UCSD-AML1 (cell line): Measurements from ENCODE around the gene MED26.
A peak's percentile ranks its signal among the peaks of the same experiment; 100 is the strongest.

Experiments
- DNase-seq: peaks from one replicate; lab custom pipeline; 2025; ENCODE audit not compliant: unreplicated experiment; lab: John Stamatoyannopoulos, UW

MED26 gene

DNA sequence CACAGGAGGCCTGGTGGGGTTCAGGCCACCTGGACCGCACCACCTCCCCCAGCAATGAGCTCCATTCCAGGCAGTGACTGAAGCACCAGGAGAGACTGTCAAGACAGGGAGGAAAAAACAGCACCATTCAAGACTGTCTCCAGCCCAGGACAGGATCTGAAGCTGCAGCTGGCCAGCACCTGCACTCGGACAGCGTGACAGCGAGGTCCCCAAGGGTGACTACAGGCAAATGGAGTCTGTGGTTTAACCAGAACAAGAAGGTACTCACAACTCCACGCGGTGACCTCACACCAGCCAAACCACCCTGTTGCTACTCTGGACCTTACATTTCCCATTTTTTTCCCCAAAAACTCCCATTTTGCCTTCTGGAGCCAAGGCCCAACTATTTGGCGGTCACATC is 9.8 kb downstream of the MED26 start:
- no peak for DNase-seq

DNA sequence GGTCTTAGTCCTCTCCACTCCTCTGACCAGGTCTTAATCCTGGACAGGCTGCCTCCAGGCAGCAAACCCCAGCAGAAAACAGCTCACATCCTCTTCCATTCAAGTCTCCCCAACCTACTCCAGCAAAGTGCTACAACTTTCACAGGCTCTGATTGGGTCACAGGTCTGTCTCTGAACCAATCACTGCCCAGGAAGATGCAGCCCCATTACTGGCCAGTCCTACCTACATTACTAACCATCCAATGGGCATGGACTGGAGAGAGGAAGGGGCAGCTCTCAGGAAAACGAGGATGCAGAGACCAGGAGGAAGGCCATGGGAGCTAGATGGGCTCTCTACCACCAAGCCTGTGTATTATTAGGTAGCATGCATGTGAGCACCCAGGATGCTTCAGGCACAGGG is 12.2 kb downstream of the MED26 start:
- no peak for DNase-seq

DNA sequence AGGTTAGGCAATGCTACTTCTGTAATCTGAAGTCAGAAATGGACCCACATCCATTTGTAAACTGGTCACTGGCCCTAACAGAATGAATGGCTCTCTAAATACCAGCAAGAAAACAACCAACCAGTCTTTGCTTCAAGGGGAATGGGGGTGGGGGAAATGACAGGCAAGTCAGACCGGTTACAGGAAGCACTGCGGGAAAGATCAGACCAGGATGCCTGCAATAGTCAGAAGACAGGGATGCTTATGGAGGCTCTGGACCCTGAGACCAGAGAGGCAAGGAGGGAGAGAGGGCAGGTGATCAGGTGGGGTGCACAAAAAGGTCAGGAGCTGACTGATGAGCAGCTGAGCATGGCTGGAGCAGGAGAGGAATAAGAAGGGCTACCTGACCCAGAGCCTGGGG is 13.1 kb downstream of the MED26 start:
- no peak for DNase-seq

DNA sequence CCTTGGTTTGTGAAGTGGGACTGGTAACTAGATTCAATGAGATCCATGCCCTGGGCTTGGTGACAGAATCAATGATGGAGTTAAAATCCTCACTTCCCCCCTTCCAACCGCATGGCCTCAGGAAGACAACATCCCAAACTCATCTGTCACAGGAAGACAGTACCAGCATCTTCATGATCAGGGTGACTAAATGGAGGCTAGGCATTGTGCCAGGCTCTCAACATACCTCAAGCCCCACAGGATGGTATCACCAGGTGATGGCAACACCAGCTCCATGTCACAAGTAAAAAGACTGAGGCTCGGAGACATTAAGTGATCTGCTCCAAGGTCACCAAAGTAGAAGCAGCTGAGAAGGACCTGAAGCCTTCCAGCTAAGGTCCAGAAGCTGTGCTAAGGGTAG is 14.2 kb downstream of the MED26 start:
- DNase-seq, result no peak

DNA sequence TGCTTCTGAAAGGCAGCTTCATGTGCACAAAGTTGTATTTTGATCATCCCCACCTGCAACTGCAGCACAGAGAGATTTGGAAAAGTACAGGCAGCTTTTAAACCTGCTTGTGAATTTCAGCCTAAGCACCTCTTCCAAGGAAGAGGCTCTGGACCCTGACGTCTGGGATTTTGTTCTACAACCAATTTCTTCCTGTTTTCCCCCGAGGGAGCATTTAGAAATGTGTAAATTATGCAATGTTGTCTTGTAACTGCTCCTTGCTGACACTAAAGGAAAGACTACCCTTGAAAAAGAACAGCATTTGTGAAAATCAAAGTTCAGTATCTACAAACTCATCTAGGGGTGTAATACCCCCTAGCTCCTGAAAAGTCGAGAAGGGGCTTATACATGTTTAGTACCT is 15.4 kb downstream of the MED26 start:
- no peak for DNase-seq

DNA sequence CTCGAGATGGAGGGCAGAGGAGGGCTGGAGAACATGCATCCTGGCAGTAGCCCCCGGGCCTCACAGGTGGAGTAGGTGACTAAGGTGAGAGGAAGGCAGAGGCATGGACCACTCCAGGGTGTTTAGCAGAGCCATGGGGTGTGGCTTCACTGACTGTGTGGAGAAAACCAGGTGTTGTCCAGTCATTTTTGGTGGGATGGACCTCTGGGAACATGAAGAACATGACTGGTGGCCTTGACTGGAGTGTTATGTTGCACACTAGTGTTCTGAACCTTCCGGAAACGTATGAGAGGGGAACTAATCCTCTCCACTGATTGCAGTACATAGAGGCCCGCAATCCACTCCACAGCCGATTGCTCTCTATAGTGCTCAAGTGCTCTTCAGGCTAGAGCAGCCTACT is 16.9 kb downstream of the MED26 start:
- no peak for DNase-seq

DNA sequence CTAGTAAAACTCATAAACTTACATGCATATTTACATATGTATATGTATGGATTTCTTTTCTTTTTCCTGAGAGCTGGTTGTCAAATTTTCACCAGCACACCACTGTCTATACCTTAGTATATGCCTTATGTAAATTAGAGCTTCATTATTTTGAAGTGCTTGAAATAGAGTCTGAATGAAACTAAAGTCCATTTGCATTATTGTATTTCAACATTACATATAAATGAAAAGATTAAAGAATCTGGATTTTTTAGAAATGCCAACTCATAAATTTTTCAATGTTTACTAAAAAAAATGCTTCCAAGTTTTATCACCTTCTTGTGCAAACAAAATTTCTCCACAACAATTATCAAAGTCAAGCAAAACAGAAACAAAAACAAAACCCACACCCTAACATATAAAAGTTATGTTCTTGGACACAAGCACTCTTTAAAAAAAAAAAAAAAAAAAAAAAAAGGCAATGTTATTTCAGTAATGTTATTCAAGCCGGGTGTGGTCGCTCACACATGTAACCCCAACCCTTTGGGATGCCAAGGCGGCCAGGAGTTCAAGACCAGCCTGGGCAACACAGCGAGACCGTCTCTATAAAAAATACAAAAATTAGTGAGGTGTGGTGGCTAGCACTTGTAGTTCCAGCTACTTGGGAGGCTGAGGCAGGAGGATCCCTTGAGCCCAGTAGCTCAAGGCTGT is 18.3 kb downstream of the MED26 start:
- DNase-seq, result no peak

DNA sequence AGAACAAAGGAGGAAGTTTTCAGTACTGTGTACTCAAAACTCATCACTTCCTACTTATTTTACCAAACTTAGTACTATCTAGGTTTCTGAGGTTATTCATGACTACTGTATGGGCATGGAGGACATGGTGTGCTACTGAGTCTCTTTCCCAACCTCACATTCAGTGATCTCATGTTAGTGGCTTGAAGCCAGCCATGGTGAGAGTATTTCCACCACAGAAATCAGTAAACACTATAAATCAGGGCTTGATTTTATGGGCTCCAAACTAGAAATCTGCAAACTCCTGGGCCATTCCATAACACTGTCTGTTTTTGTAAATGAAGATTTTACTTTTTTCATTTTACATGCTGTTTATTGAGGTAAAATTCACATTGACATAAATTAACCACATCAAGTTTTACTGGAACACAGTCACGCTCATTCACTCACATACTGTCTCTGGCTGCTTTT is 19.7 kb downstream of the MED26 start:
- DNase-seq, result no peak

DNA sequence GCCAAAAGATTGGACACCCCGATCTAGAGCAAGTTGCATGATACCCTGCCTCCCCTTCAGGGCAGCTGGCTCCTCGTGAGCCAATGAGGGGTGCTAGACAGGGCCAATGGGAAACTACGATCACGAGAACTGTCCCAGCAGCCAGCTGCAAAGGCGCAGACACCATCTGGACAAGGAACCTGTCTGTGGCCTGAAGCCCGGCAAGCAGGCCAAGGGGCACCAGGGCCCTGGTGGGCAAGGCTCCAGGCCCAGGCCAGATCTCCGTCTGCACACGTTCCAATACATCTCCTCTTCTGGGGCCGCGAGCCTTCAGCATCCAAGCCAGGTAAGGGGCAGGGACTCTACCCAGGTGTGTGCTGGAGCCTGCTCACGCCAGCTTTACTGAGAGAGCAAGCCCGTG is 20.2 kb downstream of the MED26 start:
- DNase-seq, result no peak

DNA sequence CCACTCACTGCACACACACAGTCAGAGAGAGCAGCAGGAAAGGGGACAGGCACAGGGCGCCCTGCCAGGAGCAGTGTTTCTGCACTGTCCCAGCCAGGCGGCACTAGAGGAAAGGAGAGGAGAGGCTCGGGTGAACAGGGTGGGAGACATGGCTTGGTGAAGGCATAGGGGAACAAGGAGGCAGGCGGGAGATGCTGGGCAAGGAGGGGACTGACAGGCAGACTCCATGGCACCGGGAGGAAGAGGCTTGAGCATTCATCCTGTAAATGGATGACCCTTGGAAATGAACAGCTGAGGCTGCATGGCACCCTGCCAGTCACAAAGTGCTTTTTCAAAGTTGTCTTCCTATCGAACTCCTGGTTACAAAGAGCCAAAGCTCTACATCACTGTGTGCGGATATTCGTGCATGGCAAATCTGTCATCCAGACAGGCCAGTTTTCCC is 22.4 kb downstream of the MED26 start:
- DNase-seq, result no peak

DNA sequence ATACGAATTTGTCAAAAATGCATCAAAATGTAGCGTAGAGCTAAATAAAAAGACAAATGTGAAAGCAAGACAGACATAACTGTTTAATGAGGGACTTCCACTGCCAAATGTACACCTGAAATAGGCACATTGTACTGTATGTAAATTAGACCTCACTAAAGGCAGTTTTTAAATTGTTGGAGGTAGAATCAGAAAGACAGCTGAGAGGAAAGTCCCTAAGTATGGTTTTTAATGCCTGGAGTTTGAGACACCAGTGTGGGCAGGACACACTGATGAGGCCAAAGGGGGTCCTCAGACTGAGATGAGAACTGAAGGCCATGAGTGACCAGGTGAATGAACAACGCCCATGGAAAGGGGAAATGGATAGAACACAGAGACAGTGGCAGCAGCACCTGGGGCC is 22.9 kb downstream of the MED26 start:
- no peak for DNase-seq

DNA sequence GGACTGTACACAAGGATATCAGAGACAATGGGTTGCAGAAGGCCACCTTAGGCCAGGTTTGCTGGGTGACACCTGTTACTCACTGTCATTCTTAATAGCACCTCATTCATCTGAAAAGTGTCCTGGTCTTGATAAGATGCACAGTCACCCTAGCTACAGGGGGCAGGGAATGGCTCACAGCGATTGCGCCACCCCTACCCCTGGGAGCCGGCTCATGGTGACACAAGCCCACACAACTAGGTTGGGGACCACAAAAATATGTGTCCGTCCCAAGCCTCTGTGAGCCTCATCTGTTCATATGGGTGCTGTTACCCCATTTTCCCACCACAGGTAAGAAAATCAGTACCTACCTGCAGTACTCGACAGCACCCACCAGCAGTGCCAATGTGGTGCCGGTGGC is 23.4 kb downstream of the MED26 start:
- no peak for DNase-seq

DNA sequence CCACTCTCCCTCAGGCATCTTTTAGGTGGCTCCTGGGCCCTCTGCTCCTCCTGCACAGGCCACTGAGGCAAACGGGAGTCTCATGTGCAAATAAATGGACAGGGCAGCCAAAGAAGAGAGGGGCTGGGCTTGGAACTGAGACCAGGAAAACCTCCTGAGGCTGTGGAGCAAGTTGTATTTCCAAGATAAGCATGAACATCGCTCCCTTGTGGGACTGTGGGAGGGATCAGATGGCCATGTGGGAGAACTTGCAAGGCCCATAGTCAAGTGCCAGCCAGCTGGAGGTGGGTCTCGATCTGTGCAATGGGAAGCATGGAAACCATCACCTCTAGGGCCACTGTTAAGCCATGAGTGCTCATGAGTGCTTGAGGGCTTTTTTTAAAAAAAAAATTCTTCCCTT is 24.9 kb downstream of the MED26 start:
- DNase-seq, result no peak

DNA sequence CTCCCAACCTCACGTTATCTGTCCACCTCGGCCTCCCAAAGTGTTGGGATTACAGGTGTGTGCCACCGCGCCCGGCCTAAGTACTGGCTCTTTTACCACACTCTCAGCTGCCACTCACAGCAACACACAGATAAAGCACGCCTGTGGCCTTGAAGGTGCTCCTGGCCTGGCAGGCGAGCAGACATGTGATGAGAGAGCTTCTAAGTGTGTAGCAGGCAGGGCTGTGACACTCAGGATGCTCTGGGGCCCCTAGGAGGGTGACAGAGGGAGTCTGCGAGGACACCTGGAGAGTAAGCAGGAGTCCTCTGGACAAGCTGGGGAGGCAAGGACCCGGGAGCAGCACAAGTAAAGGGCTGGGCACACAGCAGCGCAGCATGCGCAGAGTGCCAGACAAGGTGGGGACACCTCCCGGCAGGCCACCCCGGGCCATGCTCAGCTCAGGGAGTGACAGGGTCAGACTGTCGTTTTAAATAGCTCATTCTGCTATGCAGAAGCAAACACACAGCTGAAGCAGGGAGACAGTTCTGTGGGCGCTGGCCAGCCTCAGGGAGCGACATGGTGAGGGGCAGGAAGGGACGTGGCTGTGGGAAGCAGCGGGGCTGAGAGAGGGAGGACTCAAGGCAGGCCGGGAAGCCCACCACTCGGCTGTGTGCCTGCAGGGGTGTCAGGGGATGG is 26.5 kb downstream of the MED26 start:
- no peak for DNase-seq

DNA sequence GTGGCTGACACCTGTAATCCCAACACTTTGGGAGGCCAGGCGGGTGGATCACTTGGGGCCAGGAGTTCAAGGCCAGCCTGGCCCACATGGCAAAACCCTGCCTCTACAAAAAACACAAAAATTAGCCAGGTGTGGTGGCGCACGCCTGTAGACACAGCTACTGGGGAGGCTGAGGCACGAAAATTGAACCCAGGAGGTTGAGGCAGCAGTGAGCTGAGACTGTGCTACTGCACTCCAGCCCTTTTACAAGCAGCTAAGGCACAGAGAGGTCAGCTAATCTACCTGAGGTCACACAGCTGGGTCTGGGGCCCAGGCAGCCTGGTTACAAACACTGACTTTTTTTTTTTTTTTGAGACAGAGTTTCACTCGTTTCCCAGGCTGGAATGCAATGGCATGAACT is 27.2 kb downstream of the MED26 start:
- DNase-seq, result no peak

DNA sequence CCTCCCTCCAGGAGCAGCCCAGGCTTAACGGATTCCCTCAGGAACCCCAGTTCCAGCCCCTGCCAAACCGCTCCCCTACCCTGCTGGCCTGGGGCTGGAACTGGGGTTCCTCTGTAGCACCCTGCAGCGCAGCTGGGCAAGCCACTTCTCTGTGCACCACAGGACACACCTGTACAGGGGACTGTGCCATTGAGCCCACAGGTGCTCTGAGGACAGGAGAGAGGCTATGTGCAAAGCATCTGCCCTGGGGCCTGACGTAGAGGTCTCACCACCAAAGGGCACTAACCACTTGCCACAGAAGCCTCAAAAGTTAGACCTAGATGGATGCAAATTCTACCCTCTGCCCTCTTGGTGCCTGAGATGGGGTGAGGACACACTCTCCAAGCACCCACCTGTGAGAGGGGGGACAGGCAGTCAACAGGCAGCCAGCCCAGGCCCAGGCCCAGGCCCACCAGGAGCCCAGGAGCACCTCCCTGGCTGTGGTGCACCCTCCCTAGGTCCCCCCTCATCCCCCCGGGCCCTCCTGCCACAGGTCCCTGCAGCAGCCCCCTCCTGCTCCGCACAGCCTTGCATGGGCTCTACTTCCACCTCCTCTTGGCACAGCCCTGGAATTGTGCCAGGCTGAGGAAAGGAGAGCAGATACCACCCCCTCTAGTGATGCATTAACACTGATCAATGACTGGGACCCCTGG is 28.2 kb downstream of the MED26 start:
- DNase-seq, result no peak

DNA sequence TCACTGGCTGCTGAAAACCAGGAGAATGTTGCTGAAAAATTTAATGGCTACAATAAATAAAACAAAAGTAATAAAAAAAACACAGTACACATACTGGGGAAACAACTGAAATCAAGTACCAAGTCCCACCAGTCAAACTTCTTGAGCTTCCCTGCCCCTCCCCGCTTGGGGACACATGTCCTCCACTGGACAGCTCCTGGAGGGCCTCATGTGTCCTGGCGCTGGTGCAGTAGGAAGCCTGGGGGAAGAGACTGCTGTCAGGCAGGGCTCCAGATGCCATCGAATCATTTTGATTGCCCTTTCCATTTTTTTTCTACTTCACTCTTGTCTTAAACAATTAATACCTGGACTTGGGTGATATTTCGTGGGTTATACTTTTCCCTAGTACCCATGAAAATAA is 29.2 kb downstream of the MED26 start:
- no peak for DNase-seq

DNA sequence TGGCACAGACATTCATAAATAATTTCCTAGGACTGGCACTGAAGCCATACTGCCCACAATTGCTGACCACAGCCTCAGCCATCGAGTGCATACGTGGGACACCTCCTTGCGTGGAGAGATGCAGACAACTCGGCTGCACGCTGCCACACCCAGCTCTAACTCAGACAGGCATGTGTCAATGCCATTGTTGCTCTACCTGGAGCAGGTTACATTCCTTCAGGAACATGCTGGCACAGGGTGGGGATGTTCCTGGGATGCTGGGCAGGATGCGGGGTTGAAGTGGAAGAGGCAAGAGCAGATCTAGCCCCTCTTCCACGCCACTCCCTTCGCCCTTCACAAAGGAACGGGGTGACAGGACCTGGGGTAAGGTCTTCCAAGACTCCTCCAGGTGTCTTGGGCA is 31.6 kb downstream of the MED26 start:
- no peak for DNase-seq

DNA sequence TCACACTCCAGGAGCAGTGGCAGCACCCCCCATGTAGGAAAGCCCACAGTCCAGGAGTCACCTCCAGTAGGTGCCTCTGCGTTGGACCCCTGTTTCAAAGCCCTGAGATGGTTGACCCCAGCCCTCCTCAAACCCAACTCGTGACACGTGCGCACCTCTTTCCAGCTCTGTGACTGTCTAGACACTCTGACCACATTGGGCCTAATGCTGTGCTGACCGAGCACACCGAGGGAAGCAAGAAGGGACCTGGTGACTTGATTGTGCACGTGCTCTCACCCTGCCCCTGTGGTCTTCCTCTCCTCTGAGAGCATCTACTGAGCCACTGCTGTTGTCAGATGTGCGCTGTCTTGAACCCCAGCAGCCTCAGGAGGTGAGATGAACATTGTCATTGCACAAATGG is 32.9 kb downstream of the MED26 start:
- peak; percentile 31 for DNase-seq

DNA sequence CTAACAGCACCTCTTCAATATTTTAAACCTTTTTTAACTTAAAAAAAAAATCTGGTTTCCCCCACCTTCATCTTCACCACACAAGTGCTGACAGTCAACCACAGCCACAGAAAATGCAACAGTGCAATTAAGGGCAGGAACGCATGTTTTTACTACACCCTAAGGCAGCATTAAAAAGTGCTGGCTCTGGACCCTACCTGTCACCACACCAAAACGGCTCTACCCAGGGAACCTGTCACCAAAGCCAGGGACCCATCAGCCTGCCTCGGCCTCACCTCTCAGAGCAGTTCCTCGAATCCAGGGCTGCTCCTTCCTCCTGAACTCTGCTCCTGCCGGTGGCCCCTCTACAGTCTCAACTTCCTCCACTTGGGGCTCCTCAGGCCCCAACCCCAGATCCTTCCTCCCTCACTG is 33.3 kb downstream of the MED26 start:
- DNase-seq, result no peak

DNA sequence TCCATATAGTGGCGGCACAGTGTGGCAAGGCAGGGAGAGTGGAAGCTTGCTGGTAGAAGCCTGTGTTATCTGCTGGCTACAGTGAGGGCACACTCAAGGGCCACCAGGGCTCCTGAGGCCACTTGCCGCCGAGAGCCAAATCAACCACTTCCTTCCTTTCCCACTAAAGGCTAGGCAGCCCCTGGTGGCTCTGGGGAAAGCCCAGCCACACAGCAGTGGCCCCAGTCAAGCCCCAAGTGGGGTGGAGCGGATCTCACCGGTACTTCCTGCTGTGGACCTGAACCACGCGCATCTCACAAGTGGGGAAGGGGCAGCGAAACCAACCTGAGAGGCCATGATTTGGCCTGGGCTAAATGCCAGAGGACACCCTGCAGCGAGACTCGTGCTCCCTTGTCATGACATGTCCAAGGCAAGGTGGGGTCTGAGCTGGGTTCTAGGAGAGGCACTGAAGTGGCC is 33.8 kb downstream of the MED26 start:
- DNase-seq, result peak; percentile 75

DNA sequence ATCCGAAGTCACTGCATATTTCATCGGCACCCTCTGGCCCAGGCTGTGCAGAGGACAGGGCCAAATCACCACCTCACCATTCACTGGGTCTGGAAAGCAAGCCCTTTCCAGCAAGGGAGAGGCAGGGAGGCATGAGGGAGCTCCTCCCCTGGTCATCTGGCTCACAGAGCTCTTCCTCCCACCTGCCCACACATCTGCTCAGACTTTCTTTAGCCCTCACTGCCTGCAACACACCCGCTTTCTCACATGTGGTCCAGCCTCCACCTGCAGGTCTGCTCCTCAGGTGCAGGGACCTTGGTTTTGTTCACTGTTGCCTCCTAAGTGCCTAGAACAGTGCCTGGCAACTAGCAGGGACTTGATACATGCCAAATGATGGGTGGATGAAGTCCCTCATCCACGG is 34.8 kb downstream of the MED26 start:
- DNase-seq, result no peak
